ENCODE results near the gene CUX1.

Gene CUX1

GRCh38 chr7:102094316-102094650, 276.9 kb downstream of the CUX1 start:
- peaks cover 49% of the 10 kb centered on the region for H3K4me1 Mint-ChIP-seq
- peaks cover 36% of the 10 kb centered on the region for H3K36me3 Mint-ChIP-seq (ENCODE audit: low read depth)
- no peak for DNase-seq
- peaks cover 7% of the 10 kb centered on the region for H3K9me3 Mint-ChIP-seq
- H3K4me3 Mint-ChIP-seq, result no peak overlapping the region
- peaks cover 3% of the 10 kb centered on the region for H3K27me3 Mint-ChIP-seq (ENCODE audit: low read depth, poor library complexity)
- no peak overlapping the region for H3K27ac Mint-ChIP-seq
- TF ChIP-seq CTCF (IDR thresholded peaks at IDR 0.05), result no peak

GRCh38 chr7:102095321-102096011, 278.0 kb downstream of the CUX1 start:
- Mint-ChIP-seq H3K27me3 (ENCODE audit: low read depth, poor library complexity) (peaks cover 3% of the 10 kb centered on the region), H3K36me3 (ENCODE audit: low read depth) (peaks cover 29% of the 10 kb centered on the region), H3K27ac (no peak overlapping the region), H3K9me3 (no peaks in the 10 kb centered on the region), H3K4me3 (no peak overlapping the region), H3K4me1 (peaks cover 50% of the 10 kb centered on the region)
- DNase-seq, result no peak
- no peak for TF ChIP-seq CTCF (IDR thresholded peaks at IDR 0.05)

- Mint-ChIP-seq H3K36me3 (ENCODE audit: low read depth) (peaks cover 30% of the 10 kb centered on the region), H3K27me3 (ENCODE audit: low read depth, poor library complexity) (peaks cover 3% of the 10 kb centered on the region), H3K4me3 (no peak overlapping the region), H3K9me3 (no peaks in the 10 kb centered on the region), H3K4me1 (peaks cover 55% of the 10 kb centered on the region), H3K27ac (no peak overlapping the region)
- TF ChIP-seq CTCF (IDR thresholded peaks at IDR 0.05), result no peak
- no peak for DNase-seq
Measured at GRCh38 chr7:102096012-102096332, 278.5 kb downstream of the CUX1 start.

- Mint-ChIP-seq H3K4me1 (peaks cover 57% of the 10 kb centered on the region), H3K36me3 (ENCODE audit: low read depth) (peaks cover 28% of the 10 kb centered on the region), H3K9me3 (no peaks in the 10 kb centered on the region), H3K27ac (no peak overlapping the region), H3K4me3 (no peak overlapping the region), H3K27me3 (ENCODE audit: low read depth, poor library complexity) (peaks cover 3% of the 10 kb centered on the region)
- no peak for TF ChIP-seq CTCF (IDR thresholded peaks at IDR 0.05)
- no peak for DNase-seq
Measured at GRCh38 chr7:102096706-102097427, 279.4 kb downstream of the CUX1 start.

- peaks cover 52% of the 10 kb centered on the region for H3K4me1 Mint-ChIP-seq
- peaks cover 23% of the 10 kb centered on the region for H3K36me3 Mint-ChIP-seq (ENCODE audit: low read depth)
- peak overlapping the region; percentile 98 for H3K27ac Mint-ChIP-seq
- TF ChIP-seq CTCF (IDR thresholded peaks at IDR 0.05), result no peak
- H3K4me3 Mint-ChIP-seq, result no peak overlapping the region
- H3K9me3 Mint-ChIP-seq, result no peaks in the 10 kb centered on the region
- no peak for DNase-seq
- no peaks in the 10 kb centered on the region for H3K27me3 Mint-ChIP-seq (ENCODE audit: low read depth, poor library complexity)
Measured at GRCh38 chr7:102097601-102098161, 280.3 kb downstream of the CUX1 start.
